Nephron progenitor cell (in vitro differentiated cells): ENCODE measurements around the gene TAPBPL.
A peak's percentile ranks its signal among the peaks of the same experiment; 100 is the strongest.

Experiments
- DNase-seq: peaks from one replicate; pipeline ENCODE4 v3.0.0; 2021
- H3K27ac Mint-ChIP-seq: 2 replicates; pipeline ENCODE4 v1.8.0; 2021; ENCODE audit warnings: mild to moderate bottlenecking, moderate library complexity, mixed read lengths
- H3K27me3 Mint-ChIP-seq: 2 replicates; pipeline ENCODE4 v1.8.0; 2021; ENCODE audit warnings: mild to moderate bottlenecking, low read depth, mixed read lengths; ENCODE audit not compliant: poor library complexity
- H3K36me3 Mint-ChIP-seq: 2 replicates; pipeline ENCODE4 v1.8.0; 2021; ENCODE audit warnings: low read depth, mixed read lengths
- H3K4me1 Mint-ChIP-seq: 2 replicates; pipeline ENCODE4 v1.8.0; 2021; ENCODE audit warnings: mixed read lengths
- H3K4me3 Mint-ChIP-seq: 2 replicates; pipeline ENCODE4 v1.8.0; 2021; ENCODE audit warnings: mild to moderate bottlenecking, moderate library complexity, mixed read lengths
- H3K9me3 Mint-ChIP-seq: 2 replicates; pipeline ENCODE4 v1.8.0; 2021; ENCODE audit warnings: mild to moderate bottlenecking, moderate library complexity, mixed read lengths
- CTCF ChIP-seq: fragments of 200-600 bp; sonication (generic); IDR thresholded peaks from 2 replicates; pipeline ENCODE4 v1.5.0; 2021; ENCODE audit warnings: antibody characterized with exemption

Gene TAPBPL

GRCh38 chr12:6458281-6459003 lies 6.6 kb downstream of the TAPBPL start:
- Mint-ChIP-seq H3K4me3 (no peak overlapping the region), H3K36me3 (peaks cover 11% of the 10 kb centered on the region), H3K27me3 (peaks cover 2% of the 10 kb centered on the region), H3K27ac (no peak overlapping the region), H3K4me1 (peaks cover 2% of the 10 kb centered on the region), H3K9me3 (no peaks in the 10 kb centered on the region)
- DNase-seq = no peak
- TF ChIP-seq CTCF = no peak

- no peak overlapping the region for H3K27ac Mint-ChIP-seq
- no peak for DNase-seq
- H3K4me3 Mint-ChIP-seq = no peak overlapping the region
- H3K9me3 Mint-ChIP-seq = no peaks in the 10 kb centered on the region
- H3K36me3 Mint-ChIP-seq = peaks cover 12% of the 10 kb centered on the region
- peaks cover 2% of the 10 kb centered on the region for H3K27me3 Mint-ChIP-seq
- H3K4me1 Mint-ChIP-seq = no peaks in the 10 kb centered on the region
- no peak for TF ChIP-seq CTCF
These were observed 7.1 kb downstream of the TAPBPL start for GRCh38 chr12:6459004-6459337.

- Mint-ChIP-seq H3K4me1 (no peaks in the 10 kb centered on the region), H3K36me3 (peaks cover 25% of the 10 kb centered on the region), H3K4me3 (peak overlapping the region; percentile 0), H3K27ac (no peak overlapping the region), H3K9me3 (no peaks in the 10 kb centered on the region), H3K27me3 (peaks cover 7% of the 10 kb centered on the region)
- DNase-seq = no peak
- TF ChIP-seq CTCF = no peak
These were observed 9.0 kb downstream of the TAPBPL start for GRCh38 chr12:6460751-6461371.

GRCh38 chr12:6461401-6462233 lies 9.8 kb downstream of the TAPBPL start:
- H3K27me3 Mint-ChIP-seq = peaks cover 8% of the 10 kb centered on the region
- no peak overlapping the region for H3K4me3 Mint-ChIP-seq
- H3K36me3 Mint-ChIP-seq = peaks cover 25% of the 10 kb centered on the region
- DNase-seq = no peak
- no peaks in the 10 kb centered on the region for H3K9me3 Mint-ChIP-seq
- no peak overlapping the region for H3K27ac Mint-ChIP-seq
- H3K4me1 Mint-ChIP-seq = no peaks in the 10 kb centered on the region
- TF ChIP-seq CTCF = no peak

GRCh38 chr12:6462234-6462995 lies 10.6 kb downstream of the TAPBPL start:
- H3K9me3 Mint-ChIP-seq = no peaks in the 10 kb centered on the region
- no peak for DNase-seq
- no peak overlapping the region for H3K27ac Mint-ChIP-seq
- H3K36me3 Mint-ChIP-seq = peaks cover 25% of the 10 kb centered on the region
- no peaks in the 10 kb centered on the region for H3K4me1 Mint-ChIP-seq
- H3K27me3 Mint-ChIP-seq = peaks cover 16% of the 10 kb centered on the region
- TF ChIP-seq CTCF = no peak
- no peak overlapping the region for H3K4me3 Mint-ChIP-seq
